ENCODE measurements around the gene SLIRP. TPM values are rescaled to one million over a fixed set of nuclear protein-coding genes. Genes with fewer than 3 reads are reported as not detected.
"Not testable (repeated sequence)": the region's sequence is repeated elsewhere in the genome, so short reads cannot be mapped to it uniquely, and the experiment has no call there.

Gene SLIRP
- polyA plus RNA-seq (2013, experiment 1 of 2), result 334 TPM
- polyA plus RNA-seq (2013, experiment 2 of 2), result 370 TPM

- Histone ChIP-seq H3K27ac (ENCODE audit: low read depth, low read length, severe bottlenecking) (peak within 1 kb of the TSS; percentile 64), H3K36me3 (ENCODE audit: control insufficient read depth, insufficient read depth, low read length) (peaks cover 58% of the 10 kb centered on the region), H3K4me1 (ENCODE audit: control insufficient read depth, insufficient read depth, low read length, poor library complexity, severe bottlenecking) (no peaks in the 10 kb centered on the region), H3K4me3 (ENCODE audit: extremely low read depth, insufficient read depth, low read length, poor library complexity, severe bottlenecking) (peak within 1 kb of the TSS; percentile 88), H3K9me3 (ENCODE audit: control insufficient read depth, low read length) (no peaks in the 10 kb centered on the region)
- WGBS, 2 experiments (ENCODE audit: insufficient coverage in 2 of 2), result 0 to 1% methylated on average over 41 to 45 of the region's 49 CpGs
Observed at GRCh38 chr14:77707724-77708408, at the start of gene SLIRP, which contains the start of gene ALKBH1. SLIRP (plus strand) TSS chr14:77708103; CDS start chr14:77708112, 9 bp downstream. ALKBH1 (minus strand) TSS chr14:77708023; CDS start chr14:77708004, 19 bp downstream.

GRCh38 chr14:77659831-77660230, 48.1 kb upstream of the SLIRP start:
- Histone ChIP-seq H3K36me3 (ENCODE audit: control insufficient read depth, insufficient read depth, low read length) (no peaks in the 10 kb centered on the region), H3K27ac (ENCODE audit: low read depth, low read length, severe bottlenecking) (no peak overlapping the region), H3K4me3 (ENCODE audit: extremely low read depth, insufficient read depth, low read length, poor library complexity, severe bottlenecking) (no peak overlapping the region), H3K4me1 (ENCODE audit: control insufficient read depth, insufficient read depth, low read length, poor library complexity, severe bottlenecking) (peaks cover 4% of the 10 kb centered on the region), H3K9me3 (ENCODE audit: control insufficient read depth, low read length) (no peaks in the 10 kb centered on the region)
- 80 to 83% methylated on average over 1 of the region's 2 CpGs for WGBS, 2 experiments (ENCODE audit: insufficient coverage in 2 of 2)

DNA sequence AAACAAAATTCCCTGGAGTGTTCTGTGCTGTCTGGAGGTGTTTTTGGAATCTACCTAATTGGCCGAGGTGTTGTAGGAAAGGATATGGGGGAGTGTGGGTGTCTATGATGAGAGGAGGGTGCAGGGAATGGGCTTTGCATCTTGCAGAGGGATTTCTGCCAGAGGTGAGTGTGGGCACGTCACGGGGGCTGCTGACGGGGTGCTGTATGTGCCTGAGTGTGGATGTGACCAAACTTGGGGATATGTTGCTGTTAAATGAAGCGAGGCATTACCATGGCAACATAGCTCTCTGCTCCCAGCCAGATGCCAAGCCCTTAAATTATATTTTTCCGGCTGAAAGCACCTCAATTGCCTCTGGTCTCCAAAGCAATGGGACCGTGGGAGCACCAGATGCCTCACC, 47.1 kb upstream of the SLIRP start:
- Histone ChIP-seq H3K9me3 (ENCODE audit: control insufficient read depth, low read length) (no peaks in the 10 kb centered on the region), H3K4me1 (ENCODE audit: control insufficient read depth, insufficient read depth, low read length, poor library complexity, severe bottlenecking) (peaks cover 4% of the 10 kb centered on the region), H3K27ac (ENCODE audit: low read depth, low read length, severe bottlenecking) (no peak overlapping the region), H3K36me3 (ENCODE audit: control insufficient read depth, insufficient read depth, low read length) (no peaks in the 10 kb centered on the region), H3K4me3 (ENCODE audit: extremely low read depth, insufficient read depth, low read length, poor library complexity, severe bottlenecking) (no peak overlapping the region)
- 88 to 94% methylated on average over 7 of the region's 7 CpGs for WGBS, 2 experiments (ENCODE audit: insufficient coverage in 2 of 2)

- H3K27ac ChIP-seq (ENCODE audit: low read depth, low read length, severe bottlenecking); H3K9me3 ChIP-seq (ENCODE audit: control insufficient read depth, low read length); H3K4me1 ChIP-seq (ENCODE audit: control insufficient read depth, insufficient read depth, low read length, poor library complexity, severe bottlenecking); H3K4me3 ChIP-seq (ENCODE audit: extremely low read depth, insufficient read depth, low read length, poor library complexity, severe bottlenecking); H3K36me3 ChIP-seq (ENCODE audit: control insufficient read depth, insufficient read depth, low read length): not testable (repeated sequence)
- WGBS, 2 experiments (ENCODE audit: insufficient coverage in 2 of 2), result 70 to 77% methylated on average over 5 to 6 of the region's 9 CpGs
Observed at GRCh38 chr14:77661562-77661961, 46.3 kb upstream of the SLIRP start.

DNA sequence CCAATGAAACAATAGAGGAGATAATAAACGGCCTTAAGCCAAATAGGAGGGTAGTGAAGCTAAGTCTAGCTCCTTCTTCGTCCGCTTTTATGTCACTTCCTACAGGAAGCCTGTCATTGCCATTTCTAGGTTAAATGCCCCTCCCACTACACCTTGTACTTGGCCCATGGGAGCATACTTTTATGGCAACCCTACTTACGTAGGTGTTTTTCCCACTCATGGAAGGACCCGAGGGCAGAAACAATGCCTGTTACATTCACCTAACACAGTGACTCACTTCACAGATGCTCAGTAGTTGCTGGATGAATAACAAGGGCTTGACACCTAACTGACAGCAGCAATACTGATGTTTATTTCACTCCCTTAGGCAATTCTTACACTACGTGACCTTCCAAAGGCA, 44.6 kb upstream of the SLIRP start:
- no peak overlapping the region for H3K27ac ChIP-seq (ENCODE audit: low read depth, low read length, severe bottlenecking)
- H3K4me3 ChIP-seq (ENCODE audit: extremely low read depth, insufficient read depth, low read length, poor library complexity, severe bottlenecking), result no peak overlapping the region
- H3K36me3 ChIP-seq (ENCODE audit: control insufficient read depth, insufficient read depth, low read length), result no peaks in the 10 kb centered on the region
- peaks cover 4% of the 10 kb centered on the region for H3K4me1 ChIP-seq (ENCODE audit: control insufficient read depth, insufficient read depth, low read length, poor library complexity, severe bottlenecking)
- H3K9me3 ChIP-seq (ENCODE audit: control insufficient read depth, low read length), result no peaks in the 10 kb centered on the region
- WGBS, 2 experiments (ENCODE audit: insufficient coverage in 2 of 2), result 85 to 100% methylated on average over 2 to 5 of the region's 6 CpGs

DNA sequence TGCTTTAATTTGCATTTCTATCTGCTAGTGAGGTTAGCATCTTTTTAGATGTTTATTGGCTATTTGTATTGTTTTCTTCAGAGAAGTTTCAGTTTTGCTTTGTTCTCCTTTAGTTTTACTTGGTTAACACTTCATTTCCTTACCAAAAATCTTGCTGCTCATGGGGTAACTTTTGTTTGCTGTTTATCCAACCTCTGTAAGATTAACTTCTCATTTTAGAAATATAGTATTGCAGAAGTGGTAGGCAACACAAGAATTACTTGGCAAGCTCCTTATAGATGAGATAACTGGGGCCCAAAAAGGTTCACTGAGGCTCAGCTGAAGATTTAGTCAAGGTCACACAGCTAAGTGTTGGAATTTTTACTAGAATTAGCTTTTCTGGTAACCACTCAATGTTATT, 40.6 kb upstream of the SLIRP start:
- peaks cover 4% of the 10 kb centered on the region for H3K4me1 ChIP-seq (ENCODE audit: control insufficient read depth, insufficient read depth, low read length, poor library complexity, severe bottlenecking)
- no peak overlapping the region for H3K27ac ChIP-seq (ENCODE audit: low read depth, low read length, severe bottlenecking)
- H3K36me3 ChIP-seq (ENCODE audit: control insufficient read depth, insufficient read depth, low read length), result peaks cover 12% of the 10 kb centered on the region
- H3K9me3 ChIP-seq (ENCODE audit: control insufficient read depth, low read length), result no peaks in the 10 kb centered on the region
- no peak overlapping the region for H3K4me3 ChIP-seq (ENCODE audit: extremely low read depth, insufficient read depth, low read length, poor library complexity, severe bottlenecking)

- Histone ChIP-seq H3K27ac (ENCODE audit: low read depth, low read length, severe bottlenecking) (no peak overlapping the region), H3K36me3 (ENCODE audit: control insufficient read depth, insufficient read depth, low read length) (peaks cover 58% of the 10 kb centered on the region), H3K4me1 (ENCODE audit: control insufficient read depth, insufficient read depth, low read length, poor library complexity, severe bottlenecking) (no peaks in the 10 kb centered on the region), H3K9me3 (ENCODE audit: control insufficient read depth, low read length) (no peaks in the 10 kb centered on the region), H3K4me3 (ENCODE audit: extremely low read depth, insufficient read depth, low read length, poor library complexity, severe bottlenecking) (no peak overlapping the region)
Observed at GRCh38 chr14:77673193-77673592, 34.7 kb upstream of the SLIRP start.

GRCh38 chr14:77674931-77675330, 33.0 kb upstream of the SLIRP start:
- Histone ChIP-seq H3K4me3 (ENCODE audit: extremely low read depth, insufficient read depth, low read length, poor library complexity, severe bottlenecking) (no peak overlapping the region), H3K36me3 (ENCODE audit: control insufficient read depth, insufficient read depth, low read length) (peaks cover 75% of the 10 kb centered on the region), H3K4me1 (ENCODE audit: control insufficient read depth, insufficient read depth, low read length, poor library complexity, severe bottlenecking) (no peaks in the 10 kb centered on the region), H3K9me3 (ENCODE audit: control insufficient read depth, low read length) (no peaks in the 10 kb centered on the region), H3K27ac (ENCODE audit: low read depth, low read length, severe bottlenecking) (no peak overlapping the region)
- WGBS, 2 experiments (ENCODE audit: insufficient coverage in 2 of 2), result 89 to 92% methylated on average over 5 to 7 of the region's 8 CpGs

DNA sequence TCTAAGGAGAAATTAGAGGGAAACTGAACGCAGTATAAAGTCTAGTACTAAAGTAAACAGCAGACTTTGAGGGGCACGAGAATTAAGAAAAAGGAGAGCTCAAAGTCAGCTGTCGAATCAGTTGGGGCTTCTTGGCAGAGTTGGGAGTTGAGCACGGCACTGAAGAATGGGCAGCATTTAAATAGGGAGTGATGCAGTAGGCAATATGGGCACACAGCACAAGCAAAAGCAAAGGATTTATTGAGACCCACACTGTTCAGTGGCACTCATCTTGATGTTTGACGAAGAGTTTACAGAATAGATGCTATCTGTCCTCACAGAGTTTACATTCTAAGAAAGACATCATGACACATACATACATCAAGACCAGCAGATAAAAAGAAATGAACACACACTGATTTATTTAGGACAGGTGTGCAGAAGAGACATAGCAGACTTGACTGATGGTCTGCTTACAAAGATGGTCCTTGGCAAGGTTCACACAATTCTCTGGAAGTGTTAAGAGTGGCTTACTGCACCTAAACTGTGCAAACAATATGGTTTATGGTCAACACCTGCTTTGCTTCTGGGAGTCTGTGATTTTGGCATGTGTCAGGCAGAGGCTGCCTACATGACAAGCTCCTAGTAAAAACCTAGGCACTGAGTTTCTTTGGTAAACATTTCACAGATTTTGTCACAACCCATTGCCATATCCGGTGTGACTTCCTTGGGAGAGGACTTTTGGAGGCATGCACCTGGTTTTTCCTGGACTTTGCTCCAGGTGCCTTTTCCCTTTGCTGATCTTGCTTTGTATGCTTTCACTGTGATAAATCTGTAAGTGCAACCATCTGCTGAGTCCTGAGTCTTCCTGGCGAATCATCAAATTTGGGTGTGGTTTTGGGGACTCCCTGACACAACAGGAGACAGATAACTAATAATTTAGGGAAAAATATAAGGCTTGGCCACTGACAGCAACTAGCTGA, 26.4 kb upstream of the SLIRP start:
- Histone ChIP-seq H3K4me3 (ENCODE audit: extremely low read depth, insufficient read depth, low read length, poor library complexity, severe bottlenecking) (no peak overlapping the region), H3K36me3 (ENCODE audit: control insufficient read depth, insufficient read depth, low read length) (peaks cover 69% of the 10 kb centered on the region), H3K9me3 (ENCODE audit: control insufficient read depth, low read length) (no peaks in the 10 kb centered on the region), H3K4me1 (ENCODE audit: control insufficient read depth, insufficient read depth, low read length, poor library complexity, severe bottlenecking) (no peaks in the 10 kb centered on the region), H3K27ac (ENCODE audit: low read depth, low read length, severe bottlenecking) (no peak overlapping the region)
- 95 to 100% methylated on average over 5 to 7 of the region's 7 CpGs for WGBS, 2 experiments (ENCODE audit: insufficient coverage in 2 of 2)

DNA sequence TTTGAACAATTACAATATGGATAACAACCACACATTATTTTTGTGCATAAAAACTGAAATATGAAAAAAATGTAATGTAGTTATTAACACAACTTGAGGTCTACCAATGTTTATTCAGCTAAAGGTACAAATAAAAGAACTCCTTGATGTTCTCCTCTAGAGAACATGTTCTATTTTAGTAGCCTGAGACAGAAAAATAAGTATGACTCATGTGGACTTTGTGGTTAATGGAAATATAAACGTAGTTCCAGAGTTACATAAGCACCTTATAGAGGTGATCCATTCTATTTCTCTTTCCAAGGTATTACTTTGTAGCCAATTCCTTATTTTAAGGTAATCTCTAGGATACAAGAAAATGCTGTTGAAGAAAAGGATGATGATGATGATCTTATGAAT, 25.7 kb upstream of the SLIRP start:
- H3K4me1 ChIP-seq (ENCODE audit: control insufficient read depth, insufficient read depth, low read length, poor library complexity, severe bottlenecking), result no peaks in the 10 kb centered on the region
- no peak overlapping the region for H3K27ac ChIP-seq (ENCODE audit: low read depth, low read length, severe bottlenecking)
- no peak overlapping the region for H3K4me3 ChIP-seq (ENCODE audit: extremely low read depth, insufficient read depth, low read length, poor library complexity, severe bottlenecking)
- no peaks in the 10 kb centered on the region for H3K9me3 ChIP-seq (ENCODE audit: control insufficient read depth, low read length)
- WGBS, 2 experiments (ENCODE audit: insufficient coverage in 2 of 2), result no CpG with 5 or more reads among the region's 1 CpG
- H3K36me3 ChIP-seq (ENCODE audit: control insufficient read depth, insufficient read depth, low read length), result peaks cover 73% of the 10 kb centered on the region

- 100% methylated on average over 1 of the region's 2 CpGs; no CpG with 5 or more reads in 1 of the 2 experiments for WGBS, 2 experiments (ENCODE audit: insufficient coverage in 2 of 2)
- H3K9me3 ChIP-seq (ENCODE audit: control insufficient read depth, low read length), result no peaks in the 10 kb centered on the region
- no peaks in the 10 kb centered on the region for H3K4me1 ChIP-seq (ENCODE audit: control insufficient read depth, insufficient read depth, low read length, poor library complexity, severe bottlenecking)
- H3K36me3 ChIP-seq (ENCODE audit: control insufficient read depth, insufficient read depth, low read length), result peaks cover 62% of the 10 kb centered on the region
- H3K27ac ChIP-seq (ENCODE audit: low read depth, low read length, severe bottlenecking), result no peak overlapping the region
- no peak overlapping the region for H3K4me3 ChIP-seq (ENCODE audit: extremely low read depth, insufficient read depth, low read length, poor library complexity, severe bottlenecking)
Observed at GRCh38 chr14:77691259-77691658, 16.6 kb upstream of the SLIRP start.

Measured in mesodermal cell (in vitro differentiated cells).